KMS-11 (cell line): Measurements from ENCODE around the gene NAE1.

Experiments used
- H2AFZ ChIP-seq: fragments of 200-600 bp; sonication (generic); 2 replicates; pipeline ENCODE4 v1.6.1; 2016; ENCODE audit warnings: antibody characterized with exemption, mixed run types, low read depth
- H3K27ac ChIP-seq: fragments of 200-600 bp; sonication (generic); 2 replicates; pipeline ENCODE4 v1.6.1; 2016; ENCODE audit warnings: mild to moderate bottlenecking, mixed run types
- H3K27me3 ChIP-seq: fragments of 200-600 bp; sonication (generic); 2 replicates; pipeline ENCODE4 v1.6.1; 2017; ENCODE audit warnings: mild to moderate bottlenecking, low read depth, mixed run types, moderate library complexity; ENCODE audit not compliant: insufficient read depth
- H3K36me3 ChIP-seq: fragments of 200-600 bp; sonication (generic); 2 replicates; pipeline ENCODE4 v1.6.1; 2017; ENCODE audit warnings: mild to moderate bottlenecking, mixed run types; ENCODE audit not compliant: insufficient read depth
- H3K4me1 ChIP-seq: fragments of 200-600 bp; sonication (generic); 2 replicates; pipeline ENCODE4 v1.6.1; 2016; ENCODE audit warnings: mild to moderate bottlenecking, low read depth, mixed run types; ENCODE audit not compliant: poor library complexity, severe bottlenecking
- H3K4me2 ChIP-seq: fragments of 200-600 bp; sonication (generic); 2 replicates; pipeline ENCODE4 v1.7.0; 2016; ENCODE audit warnings: mild to moderate bottlenecking, mixed run types
- H3K4me3 ChIP-seq: fragments of 200-600 bp; sonication (generic); IDR thresholded peaks from 2 replicates; pipeline ENCODE4 v1.6.1; 2017; ENCODE audit warnings: low read depth, low read length, mixed read lengths; ENCODE audit not compliant: insufficient read depth
- H3K79me2 ChIP-seq: fragments of 200-600 bp; sonication (generic); 2 replicates; pipeline ENCODE4 v1.6.1; 2016; ENCODE audit warnings: low read depth, mixed run types; ENCODE audit not compliant: insufficient read depth
- H3K9ac ChIP-seq: fragments of 200-600 bp; sonication (generic); 2 replicates; pipeline ENCODE4 v1.6.1; 2016; ENCODE audit warnings: mild to moderate bottlenecking, mixed run types
- H4K20me1 ChIP-seq: fragments of 200-600 bp; sonication (generic); 2 replicates; pipeline ENCODE4 v1.6.1; 2016; ENCODE audit warnings: mild to moderate bottlenecking, mixed run types; ENCODE audit not compliant: insufficient read depth
- CTCF ChIP-seq: fragments of 200-600 bp; sonication (generic); conservative IDR thresholded peaks from 2 replicates; pipeline ENCODE4 v1.6.1; 2017; ENCODE audit warnings: low read depth, mild to moderate bottlenecking, antibody characterized with exemption, low read length, moderate library complexity, mixed read lengths

Gene NAE1

DNA sequence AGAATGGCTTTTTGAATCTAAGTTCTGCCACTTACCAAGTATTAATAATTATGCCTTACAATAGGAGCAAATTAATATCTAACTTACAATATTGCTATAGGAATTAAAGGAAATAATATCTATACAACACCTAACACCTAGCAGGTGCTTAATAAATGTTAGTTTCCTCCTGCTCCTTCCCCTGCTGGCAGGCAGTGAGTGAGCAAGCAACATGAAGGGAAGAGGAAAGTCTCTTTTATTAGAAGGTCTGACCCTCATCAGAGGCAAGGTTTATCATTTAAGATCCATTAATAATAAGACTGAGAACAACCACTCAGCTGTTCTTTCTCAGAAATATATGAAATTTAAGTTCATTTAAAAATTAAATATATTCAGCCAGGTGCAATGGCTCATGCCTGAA lies 72.7 kb downstream of the NAE1 start:
- no peak overlapping the region for H3K27ac ChIP-seq
- H4K20me1 ChIP-seq = no peaks in the 10 kb centered on the region
- H3K4me1 ChIP-seq = no peaks in the 10 kb centered on the region
- no peak overlapping the region for H3K4me3 ChIP-seq
- H3K79me2 ChIP-seq = no peaks in the 10 kb centered on the region
- no peak overlapping the region for H3K4me2 ChIP-seq
- no peak overlapping the region for H3K9ac ChIP-seq
- no peak overlapping the region for H2AFZ ChIP-seq
- TF ChIP-seq CTCF = no peak
- no peaks in the 10 kb centered on the region for H3K27me3 ChIP-seq
- no peaks in the 10 kb centered on the region for H3K36me3 ChIP-seq

GRCh38 chr16:66754819-66755218 lies 76.0 kb downstream of the NAE1 start:
- Histone ChIP-seq H3K27ac (no peak overlapping the region), H3K4me3 (no peak overlapping the region), H3K4me1 (peaks cover 13% of the 10 kb centered on the region), H3K4me2 (no peak overlapping the region), H4K20me1 (peaks cover 5% of the 10 kb centered on the region; the same call in 1 of the 2 replicates), H3K79me2 (peaks cover 15% of the 10 kb centered on the region), H3K9ac (no peak overlapping the region), H2AFZ (no peak overlapping the region), H3K27me3 (no peaks in the 10 kb centered on the region), H3K36me3 (no peaks in the 10 kb centered on the region)
- no peak for TF ChIP-seq CTCF

GRCh38 chr16:66754211-66754610 lies 76.6 kb downstream of the NAE1 start:
- Histone ChIP-seq H3K79me2 (peaks cover 21% of the 10 kb centered on the region), H3K27me3 (no peaks in the 10 kb centered on the region), H4K20me1 (peaks cover 5% of the 10 kb centered on the region; the same call in 1 of the 2 replicates), H3K36me3 (no peaks in the 10 kb centered on the region), H2AFZ (no peak overlapping the region), H3K4me3 (no peak overlapping the region), H3K4me2 (no peak overlapping the region), H3K4me1 (peaks cover 19% of the 10 kb centered on the region), H3K9ac (no peak overlapping the region), H3K27ac (no peak overlapping the region)
- no peak for TF ChIP-seq CTCF

GRCh38 chr16:66752958-66753357 lies 77.8 kb downstream of the NAE1 start:
- no peak overlapping the region for H2AFZ ChIP-seq
- H3K4me2 ChIP-seq = no peak overlapping the region
- no peaks in the 10 kb centered on the region for H3K27me3 ChIP-seq

More at GRCh38 chr16:66752958-66753357, 77.8 kb downstream of the NAE1 start:
- Histone ChIP-seq H3K27ac (no peak overlapping the region), H4K20me1 (peaks cover 5% of the 10 kb centered on the region; the same call in 1 of the 2 replicates), H3K4me3 (no peak overlapping the region), H3K36me3 (no peaks in the 10 kb centered on the region; the same call in 1 of the 2 replicates), H3K9ac (no peak overlapping the region), H3K4me1 (peaks cover 31% of the 10 kb centered on the region), H3K79me2 (peaks cover 32% of the 10 kb centered on the region)
- no peak for TF ChIP-seq CTCF
